ENCODE data around the gene CYP11A1.

CYP11A1 gene

GRCh38 chr15:74334127-74334526 lies 33.3 kb downstream of the CYP11A1 start:
- Histone ChIP-seq H3K27ac (ENCODE audit: low read depth, low read length) (no peak overlapping the region), H3K9ac (ENCODE audit: low read depth in 1 of 2, low read length in 2 of 2) (no peak overlapping the region), H3K4me1 (ENCODE audit: control insufficient read depth in 1 of 2, insufficient read depth in 2 of 2, low read length in 2 of 2) (no peaks in the 10 kb centered on the region), H3K36me3 (ENCODE audit: control insufficient read depth in 1 of 2, insufficient read depth in 2 of 2, low read length in 2 of 2) (no peaks in the 10 kb centered on the region), H3K27me3 (ENCODE audit: control insufficient read depth in 1 of 2, insufficient read depth in 2 of 2, low read length in 2 of 2) (no peaks in the 10 kb centered on the region), H3K9me3 (ENCODE audit: control insufficient read depth in 1 of 2, low read length in 2 of 2) (no peaks in the 10 kb centered on the region), H3K4me3 (ENCODE audit: low read depth in 1 of 2, low read length in 2 of 2) (no peak overlapping the region)

- Histone ChIP-seq H3K27ac (ENCODE audit: low read depth, low read length) (no peak overlapping the region), H3K27me3 (ENCODE audit: control insufficient read depth in 1 of 2, insufficient read depth in 2 of 2, low read length in 2 of 2) (no peaks in the 10 kb centered on the region), H3K4me1 (ENCODE audit: control insufficient read depth in 1 of 2, insufficient read depth in 2 of 2, low read length in 2 of 2) (no peaks in the 10 kb centered on the region), H3K9ac (ENCODE audit: low read depth in 1 of 2, low read length in 2 of 2) (no peak overlapping the region), H3K9me3 (ENCODE audit: control insufficient read depth in 1 of 2, low read length in 2 of 2) (no peaks in the 10 kb centered on the region), H3K4me3 (ENCODE audit: low read depth in 1 of 2, low read length in 2 of 2) (no peak overlapping the region), H3K36me3 (ENCODE audit: control insufficient read depth in 1 of 2, insufficient read depth in 2 of 2, low read length in 2 of 2) (no peaks in the 10 kb centered on the region)
Measured at GRCh38 chr15:74333662-74334061, 33.8 kb downstream of the CYP11A1 start.

- no peaks in the 10 kb centered on the region for H3K27me3 ChIP-seq (ENCODE audit: control insufficient read depth in 1 of 2, insufficient read depth in 2 of 2, low read length in 2 of 2)
- no peak overlapping the region for H3K9ac ChIP-seq (ENCODE audit: low read depth in 1 of 2, low read length in 2 of 2)
- no peak overlapping the region for H3K27ac ChIP-seq (ENCODE audit: low read depth, low read length)
- no peaks in the 10 kb centered on the region for H3K9me3 ChIP-seq (ENCODE audit: control insufficient read depth in 1 of 2, low read length in 2 of 2)
- no peak overlapping the region for H3K4me3 ChIP-seq (ENCODE audit: low read depth in 1 of 2, low read length in 2 of 2)
- no peaks in the 10 kb centered on the region for H3K4me1 ChIP-seq (ENCODE audit: control insufficient read depth in 1 of 2, insufficient read depth in 2 of 2, low read length in 2 of 2)
- H3K36me3 ChIP-seq (ENCODE audit: control insufficient read depth in 1 of 2, insufficient read depth in 2 of 2, low read length in 2 of 2) = no peaks in the 10 kb centered on the region
Measured at GRCh38 chr15:74333093-74333492, 34.4 kb downstream of the CYP11A1 start.

GRCh38 chr15:74332611-74333010 lies 34.8 kb downstream of the CYP11A1 start:
- Histone ChIP-seq H3K27ac (ENCODE audit: low read depth, low read length) (no peak overlapping the region), H3K36me3 (ENCODE audit: control insufficient read depth in 1 of 2, insufficient read depth in 2 of 2, low read length in 2 of 2) (no peaks in the 10 kb centered on the region), H3K9me3 (ENCODE audit: control insufficient read depth in 1 of 2, low read length in 2 of 2) (no peaks in the 10 kb centered on the region), H3K4me1 (ENCODE audit: control insufficient read depth in 1 of 2, insufficient read depth in 2 of 2, low read length in 2 of 2) (no peaks in the 10 kb centered on the region), H3K9ac (ENCODE audit: low read depth in 1 of 2, low read length in 2 of 2) (no peak overlapping the region), H3K4me3 (ENCODE audit: low read depth in 1 of 2, low read length in 2 of 2) (no peak overlapping the region), H3K27me3 (ENCODE audit: control insufficient read depth in 1 of 2, insufficient read depth in 2 of 2, low read length in 2 of 2) (no peaks in the 10 kb centered on the region)

GRCh38 chr15:74332011-74332410 lies 35.4 kb downstream of the CYP11A1 start:
- Histone ChIP-seq H3K27ac (ENCODE audit: low read depth, low read length) (no peak overlapping the region), H3K4me3 (ENCODE audit: low read depth in 1 of 2, low read length in 2 of 2) (no peak overlapping the region), H3K9me3 (ENCODE audit: control insufficient read depth in 1 of 2, low read length in 2 of 2) (no peaks in the 10 kb centered on the region), H3K9ac (ENCODE audit: low read depth in 1 of 2, low read length in 2 of 2) (no peak overlapping the region), H3K4me1 (ENCODE audit: control insufficient read depth in 1 of 2, insufficient read depth in 2 of 2, low read length in 2 of 2) (no peaks in the 10 kb centered on the region), H3K36me3 (ENCODE audit: control insufficient read depth in 1 of 2, insufficient read depth in 2 of 2, low read length in 2 of 2) (no peaks in the 10 kb centered on the region), H3K27me3 (ENCODE audit: control insufficient read depth in 1 of 2, insufficient read depth in 2 of 2, low read length in 2 of 2) (no peaks in the 10 kb centered on the region)

GRCh38 chr15:74330861-74331408 lies 36.5 kb downstream of the CYP11A1 start:
- Histone ChIP-seq H3K9ac (ENCODE audit: low read depth in 1 of 2, low read length in 2 of 2) (no peak overlapping the region), H3K4me3 (ENCODE audit: low read depth in 1 of 2, low read length in 2 of 2) (no peak overlapping the region), H3K9me3 (ENCODE audit: control insufficient read depth in 1 of 2, low read length in 2 of 2) (no peaks in the 10 kb centered on the region), H3K27ac (ENCODE audit: low read depth, low read length) (no peak overlapping the region), H3K36me3 (ENCODE audit: control insufficient read depth in 1 of 2, insufficient read depth in 2 of 2, low read length in 2 of 2) (no peaks in the 10 kb centered on the region), H3K4me1 (ENCODE audit: control insufficient read depth in 1 of 2, insufficient read depth in 2 of 2, low read length in 2 of 2) (no peaks in the 10 kb centered on the region), H3K27me3 (ENCODE audit: control insufficient read depth in 1 of 2, insufficient read depth in 2 of 2, low read length in 2 of 2) (no peaks in the 10 kb centered on the region)

GRCh38 chr15:74328331-74329056 lies 39.0 kb downstream of the CYP11A1 start:
- Histone ChIP-seq H3K4me3 (ENCODE audit: low read depth in 1 of 2, low read length in 2 of 2) (no peak overlapping the region), H3K4me1 (ENCODE audit: control insufficient read depth in 1 of 2, insufficient read depth in 2 of 2, low read length in 2 of 2) (no peaks in the 10 kb centered on the region), H3K36me3 (ENCODE audit: control insufficient read depth in 1 of 2, insufficient read depth in 2 of 2, low read length in 2 of 2) (no peaks in the 10 kb centered on the region), H3K9ac (ENCODE audit: low read depth in 1 of 2, low read length in 2 of 2) (no peak overlapping the region), H3K27me3 (ENCODE audit: control insufficient read depth in 1 of 2, insufficient read depth in 2 of 2, low read length in 2 of 2) (no peaks in the 10 kb centered on the region), H3K27ac (ENCODE audit: low read depth, low read length) (no peak overlapping the region), H3K9me3 (ENCODE audit: control insufficient read depth in 1 of 2, low read length in 2 of 2) (no peaks in the 10 kb centered on the region)

GRCh38 chr15:74327756-74328155 lies 39.7 kb downstream of the CYP11A1 start:
- no peaks in the 10 kb centered on the region for H3K36me3 ChIP-seq (ENCODE audit: control insufficient read depth in 1 of 2, insufficient read depth in 2 of 2, low read length in 2 of 2)
- no peak overlapping the region for H3K9ac ChIP-seq (ENCODE audit: low read depth in 1 of 2, low read length in 2 of 2)
- no peaks in the 10 kb centered on the region for H3K27me3 ChIP-seq (ENCODE audit: control insufficient read depth in 1 of 2, insufficient read depth in 2 of 2, low read length in 2 of 2)
- H3K4me3 ChIP-seq (ENCODE audit: low read depth in 1 of 2, low read length in 2 of 2) = no peak overlapping the region
- no peaks in the 10 kb centered on the region for H3K4me1 ChIP-seq (ENCODE audit: control insufficient read depth in 1 of 2, insufficient read depth in 2 of 2, low read length in 2 of 2)
- no peaks in the 10 kb centered on the region for H3K9me3 ChIP-seq (ENCODE audit: control insufficient read depth in 1 of 2, low read length in 2 of 2)
- no peak overlapping the region for H3K27ac ChIP-seq (ENCODE audit: low read depth, low read length)

- no peaks in the 10 kb centered on the region for H3K4me1 ChIP-seq (ENCODE audit: control insufficient read depth in 1 of 2, insufficient read depth in 2 of 2, low read length in 2 of 2)
- H3K27me3 ChIP-seq (ENCODE audit: control insufficient read depth in 1 of 2, insufficient read depth in 2 of 2, low read length in 2 of 2) = no peaks in the 10 kb centered on the region
- no peaks in the 10 kb centered on the region for H3K36me3 ChIP-seq (ENCODE audit: control insufficient read depth in 1 of 2, insufficient read depth in 2 of 2, low read length in 2 of 2)
- no peaks in the 10 kb centered on the region for H3K9me3 ChIP-seq (ENCODE audit: control insufficient read depth in 1 of 2, low read length in 2 of 2)
- no peak overlapping the region for H3K9ac ChIP-seq (ENCODE audit: low read depth in 1 of 2, low read length in 2 of 2)
- H3K27ac ChIP-seq (ENCODE audit: low read depth, low read length) = no peak overlapping the region
- H3K4me3 ChIP-seq (ENCODE audit: low read depth in 1 of 2, low read length in 2 of 2) = no peak overlapping the region
Measured at GRCh38 chr15:74326746-74327145, 40.7 kb downstream of the CYP11A1 start.

GRCh38 chr15:74324714-74325113 lies 42.7 kb downstream of the CYP11A1 start:
- Histone ChIP-seq H3K27ac (ENCODE audit: low read depth, low read length) (no peak overlapping the region), H3K4me1 (ENCODE audit: control insufficient read depth in 1 of 2, insufficient read depth in 2 of 2, low read length in 2 of 2) (no peaks in the 10 kb centered on the region), H3K9ac (ENCODE audit: low read depth in 1 of 2, low read length in 2 of 2) (no peak overlapping the region)

More at GRCh38 chr15:74324714-74325113, 42.7 kb downstream of the CYP11A1 start:
- Histone ChIP-seq H3K9me3 (ENCODE audit: control insufficient read depth in 1 of 2, low read length in 2 of 2) (no peaks in the 10 kb centered on the region), H3K36me3 (ENCODE audit: control insufficient read depth in 1 of 2, insufficient read depth in 2 of 2, low read length in 2 of 2) (no peaks in the 10 kb centered on the region), H3K27me3 (ENCODE audit: control insufficient read depth in 1 of 2, insufficient read depth in 2 of 2, low read length in 2 of 2) (no peaks in the 10 kb centered on the region), H3K4me3 (ENCODE audit: low read depth in 1 of 2, low read length in 2 of 2) (no peak overlapping the region)

Measured in duodenal mucosa (tissue), 2 donors.